Upper lobe of left lung (tissue), 4 donors: ENCODE measurements around the gene C20orf96.

Experiments
- EP300 ChIP-seq, 4 donors: sonication (generic); formaldehyde crosslinking; IDR thresholded peaks; one replicate each; pipeline ENCODE4 v1.5.1; 2017; ENCODE audit warnings: antibody characterized with exemption in 4 of 4, control low read depth in 2 of 4
- TF ChIP-seq, protein P1 (sequence below), 6 experiments: fragments of 450-650 bp in 4 of 6; fragments of 200-600 bp in 2 of 6; sonication (generic) in 2 of 6; IDR thresholded peaks; one replicate each; pipeline ENCODE4 v1.5.1; 2016 to 2019; ENCODE audit warnings: antibody characterized with exemption in 6 of 6

DNA sequence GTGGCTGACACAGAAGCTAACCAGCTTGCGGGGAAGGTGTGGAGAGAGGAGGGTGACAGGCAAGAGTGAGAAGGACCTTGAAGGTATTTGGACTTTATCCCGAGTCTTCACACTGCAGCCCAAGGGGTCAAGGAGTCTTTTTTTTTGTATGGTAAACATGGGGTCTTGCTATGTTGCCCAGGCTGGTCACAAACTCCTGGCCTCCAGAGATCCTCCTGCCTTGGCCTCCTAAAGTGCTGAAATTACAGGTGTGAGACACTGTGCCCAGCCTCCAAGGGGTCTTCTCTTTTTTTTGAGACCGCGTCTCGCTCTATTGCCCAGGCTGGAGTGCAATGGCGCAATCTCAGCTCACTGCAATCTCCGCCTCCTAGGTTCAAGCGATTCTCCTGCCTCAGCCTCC lies 44.0 kb upstream of the C20orf96 start:
- TF ChIP-seq, protein P1, sequence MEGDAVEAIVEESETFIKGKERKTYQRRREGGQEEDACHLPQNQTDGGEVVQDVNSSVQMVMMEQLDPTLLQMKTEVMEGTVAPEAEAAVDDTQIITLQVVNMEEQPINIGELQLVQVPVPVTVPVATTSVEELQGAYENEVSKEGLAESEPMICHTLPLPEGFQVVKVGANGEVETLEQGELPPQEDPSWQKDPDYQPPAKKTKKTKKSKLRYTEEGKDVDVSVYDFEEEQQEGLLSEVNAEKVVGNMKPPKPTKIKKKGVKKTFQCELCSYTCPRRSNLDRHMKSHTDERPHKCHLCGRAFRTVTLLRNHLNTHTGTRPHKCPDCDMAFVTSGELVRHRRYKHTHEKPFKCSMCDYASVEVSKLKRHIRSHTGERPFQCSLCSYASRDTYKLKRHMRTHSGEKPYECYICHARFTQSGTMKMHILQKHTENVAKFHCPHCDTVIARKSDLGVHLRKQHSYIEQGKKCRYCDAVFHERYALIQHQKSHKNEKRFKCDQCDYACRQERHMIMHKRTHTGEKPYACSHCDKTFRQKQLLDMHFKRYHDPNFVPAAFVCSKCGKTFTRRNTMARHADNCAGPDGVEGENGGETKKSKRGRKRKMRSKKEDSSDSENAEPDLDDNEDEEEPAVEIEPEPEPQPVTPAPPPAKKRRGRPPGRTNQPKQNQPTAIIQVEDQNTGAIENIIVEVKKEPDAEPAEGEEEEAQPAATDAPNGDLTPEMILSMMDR (IDR thresholded peaks at IDR 0.05), result no peak
- no peak for TF ChIP-seq EP300 (IDR thresholded peaks at IDR 0.05)
